GM18858 (cell line): ENCODE measurements around the gene MRPL22.
"Not testable (repeated sequence)": the region's sequence is repeated elsewhere in the genome, so short reads cannot be mapped to it uniquely, and the experiment has no call there.

Experiments used
- ATAC-seq: cut with Tn5 transposase; IDR thresholded peaks from one replicate; pipeline ENCODE4 v1.9.1; 2021; ENCODE audit not compliant: unreplicated experiment

MRPL22 gene

GRCh38 chr5:154940375-154940771, 500 bp upstream of the MRPL22 start:
- no peak for ATAC-seq

DNA sequence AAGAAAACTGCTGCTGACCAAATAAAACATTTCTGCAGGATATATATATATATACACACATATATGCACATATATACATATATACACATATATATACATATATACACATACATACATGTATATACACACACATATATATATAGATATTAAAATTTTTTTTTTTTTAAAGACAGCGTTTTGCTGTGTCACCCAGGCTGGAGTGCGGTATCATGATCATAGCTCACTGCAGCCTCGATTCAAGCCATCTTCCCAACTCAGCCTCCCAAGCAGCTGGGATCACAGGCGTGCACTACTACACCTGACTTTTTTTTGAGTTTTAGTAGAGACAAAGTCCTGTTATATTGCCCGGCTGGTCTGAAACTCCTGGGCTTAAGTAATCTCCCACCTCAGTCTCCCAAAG, 2.7 kb downstream of the MRPL22 start:
- no peak for ATAC-seq

DNA sequence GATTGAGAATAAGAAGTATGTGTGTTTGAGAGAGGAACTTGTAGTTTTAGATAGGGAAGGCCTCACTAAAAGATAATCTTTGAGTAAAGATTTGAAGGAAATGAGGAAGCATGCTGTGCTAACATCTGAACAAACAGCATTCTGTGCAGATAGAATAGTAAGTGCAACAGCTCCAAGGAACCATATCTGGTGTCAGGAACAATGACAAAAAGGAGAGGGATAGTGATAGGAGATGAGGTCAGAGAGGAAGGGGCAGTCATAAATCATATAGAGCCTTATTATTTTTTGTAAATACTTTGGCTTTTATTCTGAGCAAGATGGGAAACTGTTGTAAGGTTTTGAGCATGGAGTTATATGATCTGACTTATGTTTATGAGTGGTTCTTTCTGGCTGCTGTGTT, 3.8 kb downstream of the MRPL22 start:
- ATAC-seq = no peak

- no peak for ATAC-seq
These were observed 4.9 kb downstream of the MRPL22 start for GRCh38 chr5:154945695-154946301.

DNA sequence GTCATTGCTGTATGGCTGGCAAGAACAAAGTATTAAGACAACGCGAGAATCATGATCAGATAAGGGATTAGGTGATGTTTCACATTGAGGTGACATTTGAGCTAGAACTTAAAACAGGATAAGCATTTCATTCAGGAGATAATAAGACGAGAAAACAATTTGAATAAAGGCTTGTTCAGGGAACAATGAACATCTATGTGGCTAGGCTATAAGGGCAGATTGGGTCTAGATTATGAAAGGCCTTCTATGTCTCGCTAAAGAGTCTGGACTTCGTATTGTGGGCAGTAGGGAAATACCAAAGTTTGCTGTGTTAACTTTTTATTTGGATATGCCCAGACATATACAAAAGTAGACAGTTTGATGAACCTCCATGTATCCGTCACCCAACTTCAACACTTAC, 6.9 kb downstream of the MRPL22 start:
- ATAC-seq = no peak

DNA sequence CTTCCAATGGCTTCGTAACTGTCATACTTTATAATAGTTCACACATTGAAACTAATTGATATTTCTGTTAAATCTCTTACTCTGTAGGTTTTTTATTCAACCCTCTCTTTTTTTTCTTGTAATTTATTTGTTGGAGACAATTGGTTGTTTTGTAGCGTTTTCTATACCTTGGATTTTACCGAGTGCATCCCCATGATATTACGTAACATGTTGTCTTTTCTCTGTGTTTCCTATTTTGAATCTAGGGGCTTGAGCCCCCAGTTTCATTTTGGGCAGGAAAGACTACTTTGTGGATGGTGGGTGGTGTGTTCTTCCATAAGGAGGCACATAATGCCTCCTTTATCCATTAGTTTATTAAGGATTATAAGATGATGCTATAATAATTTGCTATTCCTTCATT, 7.4 kb downstream of the MRPL22 start:
- no peak for ATAC-seq

DNA sequence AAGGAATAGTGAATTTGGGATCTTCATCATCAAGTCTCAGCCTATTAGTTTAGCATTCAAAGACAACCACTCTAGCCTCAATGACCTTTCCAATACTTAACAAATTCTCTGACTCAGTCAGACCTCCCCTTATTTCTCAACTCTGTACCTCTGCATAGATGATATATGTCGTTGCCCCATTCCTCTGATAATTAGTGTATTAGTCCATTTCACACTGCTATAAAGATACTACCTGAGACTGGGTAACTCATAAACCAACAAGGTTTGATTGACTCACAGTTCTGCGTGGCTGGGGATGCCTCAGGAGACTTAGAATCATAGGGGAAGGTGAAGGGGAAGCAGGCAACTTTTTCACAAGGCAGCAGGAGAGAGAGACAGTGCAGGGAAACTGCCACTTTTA, 8.9 kb downstream of the MRPL22 start:
- no peak for ATAC-seq

GRCh38 chr5:154956712-154957111, 15.8 kb downstream of the MRPL22 start:
- ATAC-seq = no peak

DNA sequence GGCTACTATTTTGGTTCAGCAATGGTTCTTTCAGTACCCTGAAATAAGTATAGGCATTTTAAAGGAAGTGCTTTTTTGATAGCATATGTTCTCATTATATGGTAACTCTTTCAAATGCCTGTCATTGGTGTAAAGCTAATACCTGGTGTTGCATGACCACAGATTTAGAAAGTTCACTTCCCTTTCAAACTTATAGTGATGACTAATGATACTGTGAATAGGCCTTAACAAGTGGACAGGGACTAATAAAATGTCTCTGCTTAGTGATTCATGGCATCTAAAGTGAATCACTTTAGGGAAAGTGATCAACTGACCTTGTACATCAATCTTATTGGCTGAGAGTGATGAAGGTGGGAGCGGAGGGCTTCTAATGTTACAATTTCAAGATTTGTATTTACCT, 21.6 kb downstream of the MRPL22 start:
- ATAC-seq = peak; percentile 98

DNA sequence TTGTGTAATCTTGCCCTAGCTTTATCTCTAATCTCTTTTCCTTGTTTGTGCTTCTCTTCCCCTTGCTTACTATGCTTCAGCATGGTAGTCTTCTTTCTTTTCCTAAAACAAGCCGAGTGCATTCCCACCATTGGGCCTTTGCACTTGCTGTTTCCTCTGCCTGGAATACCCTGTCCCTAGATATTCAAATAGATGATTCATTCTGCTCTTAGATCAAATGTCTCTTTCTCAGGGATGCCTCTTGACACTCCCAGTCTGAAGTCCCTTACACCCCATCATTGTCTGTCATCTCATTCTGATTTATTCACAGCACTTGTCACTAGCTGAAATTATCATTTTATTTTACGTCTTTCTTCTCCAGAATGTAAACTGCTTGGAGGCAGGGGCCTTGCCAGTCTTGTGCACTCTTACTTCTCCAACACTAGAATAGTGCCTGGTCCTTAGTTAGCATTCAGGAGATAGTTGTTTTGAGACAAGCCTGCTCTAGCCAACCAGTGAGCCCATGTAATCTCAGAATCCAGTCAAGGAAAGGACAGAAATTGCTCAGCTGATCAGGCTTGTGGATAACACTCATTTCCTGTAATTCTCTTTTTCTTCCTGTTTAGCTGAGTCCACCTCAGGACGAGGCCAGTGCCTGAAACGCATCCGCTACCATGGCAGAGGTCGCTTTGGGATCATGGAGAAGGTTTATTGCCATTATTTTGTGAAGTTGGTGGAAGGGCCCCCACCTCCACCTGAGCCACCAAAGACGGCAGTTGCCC, 25.4 kb downstream of the MRPL22 start:
- ATAC-seq = no peak

DNA sequence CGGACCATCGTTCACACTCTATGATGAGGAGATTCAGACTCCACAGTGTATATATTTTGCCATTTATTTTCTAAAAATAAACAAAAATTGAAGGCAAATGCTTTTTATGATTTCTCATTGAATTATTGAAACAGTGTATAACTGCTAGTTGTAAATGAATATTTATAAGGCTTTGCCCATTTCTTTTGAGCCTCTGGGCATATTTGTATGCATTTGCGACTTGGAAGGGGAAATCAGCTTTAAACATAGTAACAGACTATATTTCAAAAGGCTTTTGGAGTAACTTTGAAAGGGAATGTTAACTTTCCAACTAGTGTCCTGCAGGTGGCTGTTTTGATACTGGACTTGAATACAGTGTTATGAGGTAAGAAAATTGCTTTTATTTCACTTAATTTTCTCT, 26.0 kb downstream of the MRPL22 start:
- no peak for ATAC-seq

- no peak for ATAC-seq
These were observed 26.6 kb downstream of the MRPL22 start for GRCh38 chr5:154967421-154968024.

DNA sequence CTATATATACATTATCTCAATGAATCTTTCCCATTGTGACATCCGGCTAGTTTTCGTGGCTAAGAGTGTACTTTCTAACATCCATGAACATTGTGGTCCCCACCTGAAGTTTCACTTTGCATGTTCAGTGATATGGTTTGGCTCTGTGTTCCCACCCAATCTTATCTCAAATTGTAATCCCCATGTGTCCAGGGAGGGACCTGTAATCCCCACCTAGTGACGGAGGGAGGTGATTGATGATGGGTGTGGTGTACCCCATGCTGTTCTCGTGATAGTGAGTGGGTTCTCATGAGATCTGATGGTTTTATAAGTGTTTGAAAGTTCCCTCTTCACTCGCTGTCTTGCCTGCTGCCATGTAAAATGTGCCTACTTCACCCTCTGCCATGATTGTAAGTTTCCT, 28.1 kb downstream of the MRPL22 start:
- no peak for ATAC-seq

DNA sequence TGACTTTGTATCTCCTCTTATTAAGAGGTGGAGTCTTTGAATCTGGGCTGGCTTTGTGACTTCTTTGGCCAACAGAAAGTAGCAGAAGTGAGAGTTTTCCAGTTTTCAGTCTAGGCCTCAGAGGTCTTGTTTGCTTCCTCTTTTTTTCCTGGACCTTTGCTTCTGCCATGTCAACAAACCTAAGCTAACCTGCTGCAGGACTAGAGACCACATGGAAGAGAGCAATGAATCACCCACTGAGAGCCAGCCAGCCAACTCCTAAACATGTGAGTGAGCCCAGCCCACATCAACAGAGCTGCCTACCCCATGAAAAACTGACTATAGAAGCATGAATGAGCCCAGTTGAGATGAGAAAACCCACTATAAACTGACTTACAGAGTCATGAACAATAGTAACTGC, 29.9 kb downstream of the MRPL22 start:
- ATAC-seq = no peak

GRCh38 chr5:154971501-154971900, 30.6 kb downstream of the MRPL22 start:
- no peak for ATAC-seq

DNA sequence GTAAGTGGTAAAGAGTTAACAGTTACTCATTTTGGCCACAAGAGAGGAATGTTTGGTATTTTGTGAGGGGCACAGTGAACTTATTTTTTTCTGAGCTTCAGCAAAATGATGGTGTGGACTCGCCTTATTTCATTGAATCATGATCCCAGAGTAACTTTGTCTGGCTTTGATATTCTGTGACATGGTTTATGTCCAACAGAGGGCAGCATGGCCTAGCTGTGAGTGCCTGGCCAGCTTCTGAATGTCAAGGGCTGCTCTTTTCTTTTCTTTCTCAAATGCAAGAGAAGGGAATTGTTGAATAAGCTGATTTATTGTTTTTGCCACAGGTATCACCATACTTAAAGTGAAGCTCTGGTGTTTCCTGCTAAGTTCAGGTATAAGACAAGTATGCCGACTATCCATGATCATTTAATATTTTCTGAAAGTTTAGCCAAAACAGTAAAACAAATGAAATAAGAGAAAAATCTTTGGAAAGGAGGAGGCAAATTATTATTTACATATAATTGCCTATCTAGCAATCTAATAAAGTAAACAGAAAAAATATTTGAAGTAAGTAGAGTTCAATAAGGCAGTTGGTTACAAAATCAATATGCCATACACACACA, 31.7 kb downstream of the MRPL22 start:
- ATAC-seq = no peak

- ATAC-seq = not testable (repeated sequence)
These were observed 35.2 kb downstream of the MRPL22 start for GRCh38 chr5:154976082-154976481.

GRCh38 chr5:154977409-154977808, 36.5 kb downstream of the MRPL22 start:
- ATAC-seq = no peak

DNA sequence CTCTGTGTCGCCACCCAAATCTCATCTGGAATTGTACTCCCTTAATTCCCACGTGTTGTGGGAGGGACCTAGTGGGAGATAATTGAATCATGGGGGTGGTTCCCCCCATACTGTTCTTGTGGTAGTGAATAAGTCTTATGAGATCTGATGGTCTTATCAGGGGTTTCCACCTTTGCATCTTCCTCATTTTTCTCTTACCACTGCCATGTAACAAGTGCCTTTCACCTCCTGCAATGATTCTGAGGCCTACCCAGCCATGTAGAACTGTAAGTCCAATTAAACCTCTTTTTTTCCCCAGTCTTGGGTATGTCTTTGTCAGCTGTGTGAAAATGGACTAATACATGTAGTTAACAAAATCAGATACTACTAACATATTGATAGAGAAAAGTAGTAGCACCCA, 37.4 kb downstream of the MRPL22 start:
- not testable (repeated sequence) for ATAC-seq

DNA sequence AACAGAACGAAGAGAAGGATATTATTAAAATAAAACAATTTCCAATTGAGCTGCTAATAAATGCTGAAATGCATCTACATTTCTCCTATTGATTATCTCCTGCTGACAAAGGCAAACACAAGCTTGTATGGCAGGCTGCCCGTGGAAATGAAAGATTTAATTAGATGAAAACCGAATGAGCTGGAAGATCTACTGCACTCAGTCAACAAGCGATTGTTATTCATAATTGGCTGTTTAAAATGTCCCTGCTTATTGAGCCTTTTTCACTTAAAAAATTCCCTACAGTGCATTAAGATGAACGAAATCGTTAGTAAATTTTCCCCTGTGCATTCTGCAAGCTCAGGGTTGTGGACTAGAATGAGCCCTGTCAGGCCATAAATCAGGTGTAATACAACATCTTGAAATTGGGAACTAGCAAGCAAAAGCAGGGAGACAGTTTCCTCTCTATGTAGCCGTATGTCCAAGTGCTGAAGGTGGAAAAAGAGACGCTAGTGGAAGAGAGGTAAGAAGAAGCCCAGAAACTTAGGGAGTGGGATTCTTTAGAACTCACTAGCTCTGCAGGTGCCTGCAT, 44.2 kb downstream of the MRPL22 start:
- no peak for ATAC-seq

GRCh38 chr5:154986151-154986550, 45.3 kb downstream of the MRPL22 start:
- no peak for ATAC-seq

- ATAC-seq = no peak
These were observed 48.8 kb downstream of the MRPL22 start for GRCh38 chr5:154989626-154990025.
